HUES48 (cell line): ENCODE data around the gene SIM2.

ENCODE experiments used
- H3K27ac ChIP-seq: one replicate; pipeline ENCODE4 v1.7.0; 2013; ENCODE audit warnings: low read depth, low read length, inconsistent platforms
- H3K27me3 ChIP-seq: 2 replicates; pipeline ENCODE4 v1.6.1; 2013; ENCODE audit warnings: mild to moderate bottlenecking, low read length; ENCODE audit not compliant: control insufficient read depth, insufficient read depth
- H3K36me3 ChIP-seq: 2 replicates; pipeline ENCODE4 v1.6.1; 2013; ENCODE audit warnings: low read length; ENCODE audit not compliant: control insufficient read depth, insufficient read depth
- H3K4me1 ChIP-seq: 2 replicates; pipeline ENCODE4 v1.6.1; 2013; ENCODE audit warnings: mild to moderate bottlenecking, low read length; ENCODE audit not compliant: control insufficient read depth, insufficient read depth
- H3K4me3 ChIP-seq: 2 replicates; pipeline ENCODE4 v1.5.1; 2013; ENCODE audit warnings: mild to moderate bottlenecking, low read depth, low read length
- H3K9ac ChIP-seq: 2 replicates; pipeline ENCODE4 v1.6.1; 2013; ENCODE audit warnings: mild to moderate bottlenecking, low read depth, low read length, moderate library complexity
- H3K9me3 ChIP-seq: 2 replicates; pipeline ENCODE4 v1.6.1; 2013; ENCODE audit warnings: low read length; ENCODE audit not compliant: control insufficient read depth, insufficient read depth

Gene SIM2

GRCh38 chr21:36719614-36720013 is 20.7 kb downstream of the SIM2 start:
- no peak overlapping the region for H3K4me3 ChIP-seq
- no peak overlapping the region for H3K9ac ChIP-seq
- no peaks in the 10 kb centered on the region for H3K9me3 ChIP-seq
- H3K4me1 ChIP-seq: peaks cover 10% of the 10 kb centered on the region
- no peaks in the 10 kb centered on the region for H3K36me3 ChIP-seq
- peaks cover 16% of the 10 kb centered on the region for H3K27me3 ChIP-seq
- H3K27ac ChIP-seq: no peak overlapping the region

- Histone ChIP-seq H3K9me3 (no peaks in the 10 kb centered on the region), H3K9ac (no peak overlapping the region), H3K27me3 (no peaks in the 10 kb centered on the region), H3K36me3 (no peaks in the 10 kb centered on the region), H3K4me1 (peaks cover 10% of the 10 kb centered on the region), H3K4me3 (no peak overlapping the region), H3K27ac (no peak overlapping the region)
These were observed 22.9 kb downstream of the SIM2 start for GRCh38 chr21:36721817-36722216.

GRCh38 chr21:36722370-36723368 is 23.8 kb downstream of the SIM2 start:
- Histone ChIP-seq H3K36me3 (no peaks in the 10 kb centered on the region), H3K9ac (no peak overlapping the region), H3K27ac (no peak overlapping the region), H3K4me3 (no peak overlapping the region), H3K27me3 (no peaks in the 10 kb centered on the region), H3K4me1 (peaks cover 10% of the 10 kb centered on the region), H3K9me3 (no peaks in the 10 kb centered on the region)

GRCh38 chr21:36723371-36723881 is 24.5 kb downstream of the SIM2 start:
- Histone ChIP-seq H3K27me3 (no peaks in the 10 kb centered on the region), H3K4me3 (no peak overlapping the region), H3K4me1 (peaks cover 2% of the 10 kb centered on the region), H3K9ac (no peak overlapping the region), H3K36me3 (no peaks in the 10 kb centered on the region), H3K27ac (no peak overlapping the region), H3K9me3 (no peaks in the 10 kb centered on the region)

- Histone ChIP-seq H3K36me3 (no peaks in the 10 kb centered on the region), H3K27me3 (no peaks in the 10 kb centered on the region), H3K4me1 (no peaks in the 10 kb centered on the region), H3K27ac (no peak overlapping the region), H3K9ac (no peak overlapping the region), H3K4me3 (no peak overlapping the region), H3K9me3 (no peaks in the 10 kb centered on the region)
These were observed 25.7 kb downstream of the SIM2 start for GRCh38 chr21:36724660-36725059.

- Histone ChIP-seq H3K27ac (no peak overlapping the region), H3K9me3 (no peaks in the 10 kb centered on the region), H3K4me1 (no peaks in the 10 kb centered on the region), H3K4me3 (no peak overlapping the region), H3K36me3 (no peaks in the 10 kb centered on the region), H3K9ac (no peak overlapping the region), H3K27me3 (no peaks in the 10 kb centered on the region)
These were observed 27.0 kb downstream of the SIM2 start for GRCh38 chr21:36725793-36726386.

GRCh38 chr21:36727866-36728265 is 29.0 kb downstream of the SIM2 start:
- Histone ChIP-seq H3K36me3 (no peaks in the 10 kb centered on the region), H3K27me3 (no peaks in the 10 kb centered on the region), H3K9me3 (no peaks in the 10 kb centered on the region), H3K9ac (no peak overlapping the region), H3K4me1 (no peaks in the 10 kb centered on the region), H3K27ac (no peak overlapping the region), H3K4me3 (no peak overlapping the region)

GRCh38 chr21:36728371-36729111 is 29.6 kb downstream of the SIM2 start:
- no peaks in the 10 kb centered on the region for H3K27me3 ChIP-seq
- no peaks in the 10 kb centered on the region for H3K4me1 ChIP-seq
- no peaks in the 10 kb centered on the region for H3K36me3 ChIP-seq
- no peak overlapping the region for H3K27ac ChIP-seq
- no peaks in the 10 kb centered on the region for H3K9me3 ChIP-seq
- H3K4me3 ChIP-seq: no peak overlapping the region
- H3K9ac ChIP-seq: no peak overlapping the region

GRCh38 chr21:36729310-36729970 is 30.5 kb downstream of the SIM2 start:
- Histone ChIP-seq H3K36me3 (no peaks in the 10 kb centered on the region), H3K4me3 (no peak overlapping the region), H3K27ac (no peak overlapping the region), H3K4me1 (no peaks in the 10 kb centered on the region), H3K9ac (no peak overlapping the region), H3K9me3 (no peaks in the 10 kb centered on the region), H3K27me3 (no peaks in the 10 kb centered on the region)
